ENCODE data around the gene ACTL6B. TPM values are rescaled to one million over a fixed set of nuclear protein-coding genes. Genes with fewer than 3 reads are reported as not detected.
A peak's percentile ranks its signal among the peaks of the same experiment; 100 is the strongest.

Gene ACTL6B
- total RNA-seq, 1 donor from 2014 or later, result not detected

DNA sequence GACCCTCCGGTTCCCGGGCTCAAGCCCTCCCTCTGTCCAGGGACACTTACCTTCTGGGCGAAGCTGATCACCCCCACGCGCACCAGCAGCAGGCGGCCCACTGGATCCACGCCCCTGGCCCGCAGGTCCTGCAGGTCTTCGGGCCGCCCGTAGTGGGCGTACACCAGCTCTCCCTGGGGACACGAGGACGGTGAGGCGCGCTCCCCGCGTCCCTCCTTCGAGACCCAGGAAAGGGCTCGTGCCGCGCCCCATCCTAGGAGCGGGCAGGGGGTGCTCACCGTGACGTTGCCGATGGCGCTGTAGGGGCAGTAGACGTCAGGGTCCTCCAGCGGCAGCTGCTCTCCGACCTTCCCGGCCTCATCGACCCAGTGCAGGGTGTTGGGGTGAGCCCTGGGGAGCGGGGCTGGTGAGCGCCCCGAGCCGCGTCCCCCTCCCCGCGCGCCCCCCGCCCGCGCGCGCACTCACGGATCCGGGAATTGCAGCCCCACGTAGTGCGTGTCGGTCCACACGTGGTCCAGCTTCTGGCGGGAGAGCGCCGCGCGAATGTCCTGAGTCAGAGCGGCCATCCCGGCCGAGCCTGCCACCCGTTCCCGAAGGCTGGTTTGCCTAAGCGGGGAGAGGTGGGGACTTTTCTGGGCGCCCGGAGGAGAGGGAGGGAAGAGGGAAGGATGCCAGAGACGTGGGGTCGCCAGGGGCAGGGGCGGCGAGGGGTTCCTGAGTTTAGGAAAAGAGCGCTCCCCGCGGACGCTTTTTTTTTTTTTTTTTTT is 23.1 kb downstream of the ACTL6B start:
- H3K27ac ChIP-seq, result no peak overlapping the region
- H3K27me3 ChIP-seq, result peaks cover 37% of the 10 kb centered on the region
- H3K79me2 ChIP-seq (ENCODE audit: low read depth), result no peaks in the 10 kb centered on the region
- no peaks in the 10 kb centered on the region for H3K36me3 ChIP-seq
- DNase-seq (ENCODE audit: low spot score), result peak; percentile 76
- H3K9me3 ChIP-seq (ENCODE audit: low read depth), result no peaks in the 10 kb centered on the region
- peak overlapping the region; percentile 81 for H3K4me3 Mint-ChIP-seq
- H3K4me1 Mint-ChIP-seq, result peaks cover 13% of the 10 kb centered on the region
- H3K4me3 ChIP-seq, result peak overlapping the region; percentile 61
- H3K4me1 ChIP-seq, result peaks cover 4% of the 10 kb centered on the region
- no peaks in the 10 kb centered on the region for H4K20me1 ChIP-seq (ENCODE audit: low read depth)
- H3K36me3 Mint-ChIP-seq, result no peaks in the 10 kb centered on the region
- H3K4me2 ChIP-seq, result peak overlapping the region; percentile 98
- peaks cover 12% of the 10 kb centered on the region for H3F3A ChIP-seq (ENCODE audit: low read depth)
- H3K9me3 Mint-ChIP-seq, result peaks cover 2% of the 10 kb centered on the region
- H3K27me3 Mint-ChIP-seq (ENCODE audit: insufficient read depth, low read depth), result peaks cover 35% of the 10 kb centered on the region
- no peak overlapping the region for H3K27ac Mint-ChIP-seq
- TF ChIP-seq EZH2 (IDR thresholded peaks at IDR 0.05), result peak; percentile 66
- TF ChIP-seq, protein P1, sequence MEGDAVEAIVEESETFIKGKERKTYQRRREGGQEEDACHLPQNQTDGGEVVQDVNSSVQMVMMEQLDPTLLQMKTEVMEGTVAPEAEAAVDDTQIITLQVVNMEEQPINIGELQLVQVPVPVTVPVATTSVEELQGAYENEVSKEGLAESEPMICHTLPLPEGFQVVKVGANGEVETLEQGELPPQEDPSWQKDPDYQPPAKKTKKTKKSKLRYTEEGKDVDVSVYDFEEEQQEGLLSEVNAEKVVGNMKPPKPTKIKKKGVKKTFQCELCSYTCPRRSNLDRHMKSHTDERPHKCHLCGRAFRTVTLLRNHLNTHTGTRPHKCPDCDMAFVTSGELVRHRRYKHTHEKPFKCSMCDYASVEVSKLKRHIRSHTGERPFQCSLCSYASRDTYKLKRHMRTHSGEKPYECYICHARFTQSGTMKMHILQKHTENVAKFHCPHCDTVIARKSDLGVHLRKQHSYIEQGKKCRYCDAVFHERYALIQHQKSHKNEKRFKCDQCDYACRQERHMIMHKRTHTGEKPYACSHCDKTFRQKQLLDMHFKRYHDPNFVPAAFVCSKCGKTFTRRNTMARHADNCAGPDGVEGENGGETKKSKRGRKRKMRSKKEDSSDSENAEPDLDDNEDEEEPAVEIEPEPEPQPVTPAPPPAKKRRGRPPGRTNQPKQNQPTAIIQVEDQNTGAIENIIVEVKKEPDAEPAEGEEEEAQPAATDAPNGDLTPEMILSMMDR (IDR thresholded peaks at IDR 0.05), result peak; percentile 52
- no peak for TF ChIP-seq EZH2phosphoT487 (IDR thresholded peaks at IDR 0.05)
- H2AFZ ChIP-seq (replicated peaks), result peak overlapping the region; percentile 100
- H3K9ac ChIP-seq, result no peak overlapping the region

DNA sequence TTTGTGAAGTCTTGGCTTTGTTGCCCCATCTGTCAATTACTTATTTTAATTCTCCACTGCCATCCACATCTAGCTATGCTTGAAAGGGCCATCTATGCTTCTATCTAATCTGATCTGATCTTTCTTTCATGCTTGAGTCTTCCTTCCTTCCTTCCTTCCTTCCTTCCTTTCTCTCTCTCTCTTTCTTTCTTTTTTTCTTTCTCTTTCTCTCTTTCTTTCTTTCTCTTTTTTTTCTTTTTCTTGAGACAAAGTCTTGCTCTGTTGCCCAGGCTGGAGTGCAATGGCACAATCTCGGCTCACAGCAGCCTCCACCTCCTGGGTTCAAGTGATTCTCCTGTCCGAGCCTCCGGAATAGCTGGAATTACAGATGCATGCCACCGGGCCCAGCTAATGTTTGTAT is 26.2 kb downstream of the ACTL6B start:
- TF ChIP-seq EZH2phosphoT487 (IDR thresholded peaks at IDR 0.05) (no peak), EZH2 (IDR thresholded peaks at IDR 0.05) (no peak)
- TF ChIP-seq, protein P1 (IDR thresholded peaks at IDR 0.05), result no peak
- H4K20me1 ChIP-seq (ENCODE audit: low read depth), result no peaks in the 10 kb centered on the region
- Mint-ChIP-seq H3K9me3 (peaks cover 2% of the 10 kb centered on the region), H3K4me1 (peaks cover 23% of the 10 kb centered on the region), H3K27me3 (ENCODE audit: insufficient read depth, low read depth) (peaks cover 36% of the 10 kb centered on the region), H3K4me3 (no peak overlapping the region), H3K36me3 (no peaks in the 10 kb centered on the region), H3K27ac (no peak overlapping the region)
- H3K36me3 ChIP-seq, result no peaks in the 10 kb centered on the region
- no peak for DNase-seq (ENCODE audit: low spot score)
- H3K9ac ChIP-seq, result no peak overlapping the region
- peaks cover 12% of the 10 kb centered on the region for H3F3A ChIP-seq (ENCODE audit: low read depth)
- H2AFZ ChIP-seq (replicated peaks), result no peak overlapping the region
- H3K4me3 ChIP-seq, result no peak overlapping the region
- H3K27ac ChIP-seq, result no peak overlapping the region
- H3K4me2 ChIP-seq, result no peak overlapping the region
- H3K27me3 ChIP-seq, result peaks cover 65% of the 10 kb centered on the region
- H3K9me3 ChIP-seq (ENCODE audit: low read depth), result no peaks in the 10 kb centered on the region
- H3K79me2 ChIP-seq (ENCODE audit: low read depth), result no peaks in the 10 kb centered on the region
- H3K4me1 ChIP-seq, result peaks cover 4% of the 10 kb centered on the region

DNA sequence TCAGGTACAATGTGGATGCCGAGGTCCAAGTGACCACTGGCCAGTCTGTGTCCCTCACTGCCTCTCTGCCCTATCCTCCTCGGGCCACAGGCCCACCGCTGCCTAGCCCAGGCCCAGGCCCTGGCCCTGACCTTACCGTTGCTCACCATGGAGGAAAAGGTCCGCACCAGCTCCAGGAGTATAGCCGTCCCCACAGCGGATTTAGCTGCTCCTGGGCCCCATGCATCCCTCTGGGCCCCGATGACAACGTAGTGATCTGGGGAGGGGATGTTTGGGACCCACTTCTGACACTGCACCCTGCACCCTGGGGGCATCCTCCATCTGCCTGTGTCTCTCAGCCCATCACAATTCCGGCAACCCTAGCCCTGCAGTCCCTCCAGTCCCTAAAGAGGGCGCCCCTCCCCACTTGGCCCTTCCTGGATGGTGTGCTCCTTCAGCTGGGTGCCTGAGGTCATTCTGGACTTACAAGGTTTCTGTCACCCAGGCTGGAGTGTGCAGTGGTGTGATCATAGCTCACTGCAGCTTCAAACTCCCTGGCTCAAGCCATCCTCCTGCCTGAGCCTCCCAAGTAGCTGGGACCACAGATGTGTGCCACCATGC is 27.0 kb downstream of the ACTL6B start:
- H3K9me3 Mint-ChIP-seq, result peaks cover 2% of the 10 kb centered on the region
- Histone ChIP-seq H3K9me3 (ENCODE audit: low read depth) (no peaks in the 10 kb centered on the region), H3K4me2 (no peak overlapping the region), H3F3A (ENCODE audit: low read depth) (peaks cover 6% of the 10 kb centered on the region), H2AFZ (replicated peaks) (no peak overlapping the region), H3K27ac (no peak overlapping the region), H3K9ac (no peak overlapping the region), H3K4me3 (no peak overlapping the region), H4K20me1 (ENCODE audit: low read depth) (no peaks in the 10 kb centered on the region), H3K36me3 (no peaks in the 10 kb centered on the region), H3K79me2 (ENCODE audit: low read depth) (no peaks in the 10 kb centered on the region), H3K4me1 (peaks cover 4% of the 10 kb centered on the region), H3K27me3 (peaks cover 57% of the 10 kb centered on the region)
- H3K4me3 Mint-ChIP-seq, result no peak overlapping the region
- DNase-seq (ENCODE audit: low spot score), result peak; percentile 77
- H3K4me1 Mint-ChIP-seq, result peaks cover 22% of the 10 kb centered on the region
- no peaks in the 10 kb centered on the region for H3K36me3 Mint-ChIP-seq
- H3K27ac Mint-ChIP-seq, result no peak overlapping the region
- no peak for TF ChIP-seq EZH2phosphoT487 (IDR thresholded peaks at IDR 0.05)
- TF ChIP-seq, protein P1 (IDR thresholded peaks at IDR 0.05), result peak; percentile 68
- no peak for TF ChIP-seq EZH2 (IDR thresholded peaks at IDR 0.05)
- H3K27me3 Mint-ChIP-seq (ENCODE audit: insufficient read depth, low read depth), result peaks cover 29% of the 10 kb centered on the region

Measured in neural progenitor cell (in vitro differentiated cells).